Stimulated activated naive CD8-positive, alpha-beta T cell treated with anti-CD3 and anti-CD28 coated beads, Interleukin-15, Interleukin-2, amounts not matched to agents 100 ng/mL and 50 ng/mL, for 24 hours (primary cell): ENCODE data around the gene DCST1.

Source experiments
- H3K27ac Mint-ChIP-seq: one replicate; pipeline ENCODE4 v1.8.0; 2021; ENCODE audit warnings: mild to moderate bottlenecking, mixed read lengths
- H3K27me3 Mint-ChIP-seq: one replicate; pipeline ENCODE4 v1.8.0; 2021; ENCODE audit warnings: mixed read lengths
- H3K36me3 Mint-ChIP-seq: one replicate; pipeline ENCODE4 v1.8.0; 2021; ENCODE audit warnings: low read depth, mixed read lengths
- H3K4me1 Mint-ChIP-seq: one replicate; pipeline ENCODE4 v1.8.0; 2021; ENCODE audit warnings: low read depth, mixed read lengths
- H3K4me3 Mint-ChIP-seq: one replicate; pipeline ENCODE4 v1.8.0; 2021; ENCODE audit warnings: mild to moderate bottlenecking, mixed read lengths
- H3K9me3 Mint-ChIP-seq: one replicate; pipeline ENCODE4 v1.8.0; 2021; ENCODE audit warnings: mixed read lengths

The DCST1 gene

GRCh38 chr1:155073377-155074242, 40.0 kb downstream of the DCST1 start:
- Mint-ChIP-seq H3K27me3 (peaks cover 4% of the 10 kb centered on the region), H3K4me1 (peaks cover 17% of the 10 kb centered on the region), H3K27ac (no peak overlapping the region), H3K36me3 (no peaks in the 10 kb centered on the region), H3K4me3 (no peak overlapping the region), H3K9me3 (no peaks in the 10 kb centered on the region)

- Mint-ChIP-seq H3K4me1 (peaks cover 26% of the 10 kb centered on the region), H3K27me3 (peaks cover 14% of the 10 kb centered on the region), H3K9me3 (no peaks in the 10 kb centered on the region)
Observed at GRCh38 chr1:155075535-155075934, 41.9 kb downstream of the DCST1 start.

GRCh38 chr1:155076371-155076770, 42.7 kb downstream of the DCST1 start:
- Mint-ChIP-seq H3K27me3 (peaks cover 18% of the 10 kb centered on the region), H3K27ac (no peak overlapping the region), H3K9me3 (no peaks in the 10 kb centered on the region), H3K4me3 (no peak overlapping the region), H3K4me1 (peaks cover 26% of the 10 kb centered on the region), H3K36me3 (no peaks in the 10 kb centered on the region)

More at GRCh38 chr1:155075535-155075934, 41.9 kb downstream of the DCST1 start:
- Mint-ChIP-seq H3K4me3 (no peak overlapping the region), H3K36me3 (no peaks in the 10 kb centered on the region), H3K27ac (no peak overlapping the region)

- no peak overlapping the region for H3K4me3 Mint-ChIP-seq
- H3K4me1 Mint-ChIP-seq, result peaks cover 29% of the 10 kb centered on the region
- no peaks in the 10 kb centered on the region for H3K9me3 Mint-ChIP-seq
- no peaks in the 10 kb centered on the region for H3K36me3 Mint-ChIP-seq
- peaks cover 25% of the 10 kb centered on the region for H3K27me3 Mint-ChIP-seq
- no peak overlapping the region for H3K27ac Mint-ChIP-seq
Observed at GRCh38 chr1:155077346-155077745, 43.7 kb downstream of the DCST1 start.

GRCh38 chr1:155077758-155078445, 44.3 kb downstream of the DCST1 start:
- Mint-ChIP-seq H3K36me3 (no peaks in the 10 kb centered on the region), H3K9me3 (no peaks in the 10 kb centered on the region), H3K27ac (no peak overlapping the region), H3K4me1 (peaks cover 34% of the 10 kb centered on the region), H3K27me3 (peaks cover 31% of the 10 kb centered on the region), H3K4me3 (no peak overlapping the region)

DNA sequence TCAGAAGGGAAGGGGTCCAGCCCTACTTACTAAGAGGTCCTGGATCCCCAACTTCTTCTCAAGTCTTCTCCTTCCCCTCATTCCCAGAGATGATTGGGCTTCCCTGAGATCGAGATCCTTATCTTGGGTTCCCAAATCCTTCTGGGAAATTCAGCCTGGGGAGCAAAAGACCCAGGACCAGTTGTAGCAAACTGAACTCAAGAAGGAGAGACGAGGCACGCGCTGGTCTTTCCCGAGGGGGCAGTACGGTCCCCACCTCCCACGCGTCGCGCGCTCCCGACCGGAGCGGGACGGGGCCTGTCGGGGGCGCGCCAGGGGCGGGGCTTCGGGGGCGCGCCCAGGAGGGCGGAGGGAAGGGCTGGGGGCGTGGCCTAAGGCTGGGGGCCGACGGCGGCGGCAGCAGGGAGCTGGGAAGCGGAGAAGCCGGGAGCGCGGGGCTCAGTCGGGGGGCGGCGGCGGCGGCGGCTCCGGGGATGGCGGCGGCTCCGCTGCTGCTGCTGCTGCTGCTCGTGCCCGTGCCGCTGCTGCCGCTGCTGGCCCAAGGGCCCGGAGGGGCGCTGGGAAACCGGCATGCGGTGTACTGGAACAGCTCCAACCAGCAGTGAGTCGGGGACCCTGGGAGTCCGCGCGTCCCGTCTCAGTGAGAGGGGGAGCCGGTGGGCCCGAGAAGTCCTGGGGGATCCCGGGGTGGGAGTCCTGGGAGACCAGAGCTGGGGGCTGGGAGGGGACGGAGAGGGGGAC, 45.0 kb downstream of the DCST1 start, which contains the start of gene EFNA3:
Gene EFNA3 (plus strand): TSS at position 369 of the 741 bp plus-strand sequence. CDS start 105 bp downstream, at position 474.
- Mint-ChIP-seq H3K27me3 (peaks cover 38% of the 10 kb centered on the region), H3K36me3 (no peaks in the 10 kb centered on the region), H3K9me3 (no peaks in the 10 kb centered on the region), H3K27ac (no peak within 1 kb of the TSS), H3K4me1 (peaks cover 36% of the 10 kb centered on the region), H3K4me3 (peak within 1 kb of the TSS; percentile 66)

- Mint-ChIP-seq H3K4me1 (peaks cover 36% of the 10 kb centered on the region), H3K36me3 (no peaks in the 10 kb centered on the region), H3K9me3 (no peaks in the 10 kb centered on the region), H3K27me3 (peaks cover 43% of the 10 kb centered on the region), H3K27ac (no peak overlapping the region), H3K4me3 (peak overlapping the region; percentile 66)
Observed at GRCh38 chr1:155079210-155079486, 45.5 kb downstream of the DCST1 start.

DNA sequence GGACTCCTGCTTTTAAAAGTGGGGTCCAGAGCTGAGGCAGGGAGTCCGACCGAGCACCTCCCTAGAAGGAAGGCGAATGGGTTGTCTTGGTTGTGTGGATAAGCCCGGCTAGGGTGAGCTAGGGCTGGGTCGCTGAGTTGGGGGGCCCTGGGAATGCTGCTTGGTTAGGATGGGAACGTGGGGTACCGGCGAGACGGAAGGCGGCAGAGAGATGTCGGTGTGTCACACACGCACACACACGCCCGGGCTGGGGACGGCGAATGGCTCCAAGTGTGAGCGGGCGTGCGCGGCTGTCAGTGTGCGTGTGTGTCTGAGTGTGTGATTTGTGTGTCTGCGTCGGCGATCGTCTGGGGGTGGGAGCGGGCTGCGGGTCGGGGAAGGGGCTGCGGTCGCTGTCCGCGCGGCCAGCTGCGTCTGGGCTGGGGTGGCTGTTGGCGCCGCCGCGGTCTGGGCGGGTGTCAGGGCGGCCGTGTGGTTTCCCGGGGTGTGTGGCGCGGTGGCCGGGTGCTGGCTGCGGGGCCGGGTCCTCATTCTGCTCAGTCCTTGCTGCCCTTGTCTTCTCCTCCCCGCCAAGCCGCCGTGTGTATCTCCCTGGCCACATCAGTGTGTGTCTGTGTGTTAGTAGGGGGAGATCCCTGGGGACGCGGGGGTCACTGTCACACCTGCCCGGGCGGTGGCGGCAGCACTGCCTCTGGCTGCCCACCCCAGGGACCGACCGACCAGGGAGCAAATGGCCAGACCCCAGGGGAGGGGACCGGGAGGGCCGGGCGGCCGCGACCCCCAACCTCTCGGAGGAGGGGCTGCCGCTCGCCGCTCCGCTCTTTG, 46.1 kb downstream of the DCST1 start:
- H3K4me1 Mint-ChIP-seq, result peaks cover 42% of the 10 kb centered on the region
- H3K4me3 Mint-ChIP-seq, result peak overlapping the region; percentile 66
- H3K27ac Mint-ChIP-seq, result no peak overlapping the region

DNA sequence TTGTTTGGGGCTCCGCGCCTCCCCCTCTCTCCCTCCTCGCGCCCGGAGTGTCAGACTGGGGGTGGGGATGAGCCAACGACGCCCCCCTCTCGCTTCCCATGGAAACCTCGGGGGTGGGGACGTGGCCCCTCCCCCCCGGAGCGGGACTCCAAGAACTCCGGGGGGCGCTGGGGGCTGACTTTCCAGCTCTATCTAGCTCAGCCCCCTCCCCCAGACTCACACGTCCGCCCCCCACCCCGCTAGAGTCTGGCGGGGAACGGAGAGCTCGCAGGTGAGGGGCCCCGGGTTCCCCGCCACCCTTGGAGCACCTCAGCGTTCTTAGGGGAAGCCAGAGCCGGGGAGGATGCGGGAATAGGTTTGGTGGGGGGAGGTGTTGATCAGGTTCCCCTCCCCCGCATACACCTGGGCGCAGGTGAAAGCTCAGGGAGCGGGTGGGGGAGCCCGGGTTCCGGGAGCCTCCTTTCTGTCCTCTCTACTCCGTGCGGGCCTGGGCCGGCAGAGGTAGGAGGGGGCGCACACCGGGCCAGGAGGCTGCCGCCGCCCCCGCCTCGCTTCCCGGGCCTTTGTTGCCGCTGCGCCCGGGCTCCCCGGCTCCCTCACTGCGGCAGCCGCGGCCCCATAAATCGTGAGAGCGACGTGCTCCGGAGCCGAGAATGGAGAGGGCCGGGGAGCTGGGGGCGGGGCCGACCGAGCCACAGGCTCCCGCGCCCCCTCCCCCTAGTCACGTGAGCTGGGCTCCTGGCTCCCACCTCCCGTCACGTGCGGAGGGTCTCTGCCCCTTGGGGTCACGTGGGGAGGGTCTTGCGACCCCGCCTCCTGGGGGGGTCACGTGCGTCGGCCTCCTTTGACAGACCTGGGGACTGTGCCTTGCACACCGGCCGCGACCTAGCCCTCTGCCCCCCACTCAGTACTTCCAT, 46.9 kb downstream of the DCST1 start:
- peaks cover 48% of the 10 kb centered on the region for H3K4me1 Mint-ChIP-seq
- no peaks in the 10 kb centered on the region for H3K9me3 Mint-ChIP-seq
- peaks cover 47% of the 10 kb centered on the region for H3K27me3 Mint-ChIP-seq
- H3K27ac Mint-ChIP-seq, result no peak overlapping the region
- no peaks in the 10 kb centered on the region for H3K36me3 Mint-ChIP-seq
- no peak overlapping the region for H3K4me3 Mint-ChIP-seq

More for the DNA sequence above, 46.1 kb downstream of the DCST1 start:
- Mint-ChIP-seq H3K36me3 (no peaks in the 10 kb centered on the region), H3K9me3 (no peaks in the 10 kb centered on the region), H3K27me3 (peaks cover 47% of the 10 kb centered on the region)

- no peaks in the 10 kb centered on the region for H3K36me3 Mint-ChIP-seq
- no peak overlapping the region for H3K27ac Mint-ChIP-seq
- peaks cover 53% of the 10 kb centered on the region for H3K4me1 Mint-ChIP-seq
- peaks cover 47% of the 10 kb centered on the region for H3K27me3 Mint-ChIP-seq
- no peaks in the 10 kb centered on the region for H3K9me3 Mint-ChIP-seq
- peak overlapping the region; percentile 50 for H3K4me3 Mint-ChIP-seq
Observed at GRCh38 chr1:155081472-155082300, 48.1 kb downstream of the DCST1 start.

GRCh38 chr1:155082301-155083051, 48.9 kb downstream of the DCST1 start:
- H3K27ac Mint-ChIP-seq, result no peak overlapping the region
- no peaks in the 10 kb centered on the region for H3K9me3 Mint-ChIP-seq
- H3K4me1 Mint-ChIP-seq, result peaks cover 53% of the 10 kb centered on the region
- peaks cover 47% of the 10 kb centered on the region for H3K27me3 Mint-ChIP-seq
- peak overlapping the region; percentile 22 for H3K4me3 Mint-ChIP-seq
- H3K36me3 Mint-ChIP-seq, result no peaks in the 10 kb centered on the region

- H3K27ac Mint-ChIP-seq, result no peak overlapping the region
- H3K36me3 Mint-ChIP-seq, result no peaks in the 10 kb centered on the region
- no peak overlapping the region for H3K4me3 Mint-ChIP-seq
- no peaks in the 10 kb centered on the region for H3K9me3 Mint-ChIP-seq
- H3K27me3 Mint-ChIP-seq, result peaks cover 43% of the 10 kb centered on the region
- peaks cover 53% of the 10 kb centered on the region for H3K4me1 Mint-ChIP-seq
Observed at GRCh38 chr1:155083052-155083541, 49.5 kb downstream of the DCST1 start.
